ENCODE measurements around the gene RASL10B.

The RASL10B gene

GRCh38 chr17:35723735-35724134 is 7.7 kb upstream of the RASL10B start:
- DNase-seq = no peak

- no peak for DNase-seq
Measured at GRCh38 chr17:35725058-35725457, 6.4 kb upstream of the RASL10B start.

DNA sequence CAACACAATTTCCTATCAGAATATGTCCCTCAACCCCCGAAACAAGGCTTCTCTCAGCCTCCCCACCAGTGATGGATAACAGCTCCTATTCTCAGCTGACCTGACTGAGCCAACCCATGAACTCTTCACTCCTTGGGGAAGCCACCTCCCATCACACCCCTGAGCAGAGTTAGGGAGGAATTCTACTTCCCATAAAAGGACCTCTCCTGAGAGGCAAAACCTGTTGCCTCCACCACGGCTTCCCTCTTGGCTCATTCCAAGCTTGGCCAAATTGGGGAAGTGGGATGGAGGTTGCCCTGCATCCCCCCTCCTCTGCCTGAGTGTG is 5.7 kb upstream of the RASL10B start:
- no peak for DNase-seq

GRCh38 chr17:35726127-35726952 is 5.1 kb upstream of the RASL10B start:
- DNase-seq = no peak

- DNase-seq = no peak
Measured at GRCh38 chr17:35726953-35727460, 4.4 kb upstream of the RASL10B start.

DNA sequence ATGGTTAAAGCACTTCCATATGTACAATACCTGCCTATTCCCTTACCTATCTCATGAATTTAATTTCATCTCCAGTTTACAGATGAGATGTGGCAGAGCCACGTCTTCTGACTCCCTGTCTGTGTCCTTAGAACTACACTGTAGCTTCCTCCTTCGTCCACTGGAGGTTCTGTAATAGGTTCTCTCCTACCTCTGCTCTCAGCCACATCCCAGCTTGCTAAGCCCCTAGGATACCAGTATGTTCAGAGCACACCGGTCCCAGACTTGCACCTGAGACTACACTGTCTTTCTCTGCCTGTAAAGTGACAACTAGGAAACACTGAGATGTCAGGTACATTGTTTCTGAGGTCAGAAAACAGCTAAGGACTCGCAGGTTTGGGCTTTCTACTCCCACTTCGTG is 3.8 kb upstream of the RASL10B start:
- DNase-seq = no peak

GRCh38 chr17:35728551-35728950 is 2.9 kb upstream of the RASL10B start:
- DNase-seq = no peak

GRCh38 chr17:35729405-35729833 is 2.0 kb upstream of the RASL10B start:
- no peak for DNase-seq

DNA sequence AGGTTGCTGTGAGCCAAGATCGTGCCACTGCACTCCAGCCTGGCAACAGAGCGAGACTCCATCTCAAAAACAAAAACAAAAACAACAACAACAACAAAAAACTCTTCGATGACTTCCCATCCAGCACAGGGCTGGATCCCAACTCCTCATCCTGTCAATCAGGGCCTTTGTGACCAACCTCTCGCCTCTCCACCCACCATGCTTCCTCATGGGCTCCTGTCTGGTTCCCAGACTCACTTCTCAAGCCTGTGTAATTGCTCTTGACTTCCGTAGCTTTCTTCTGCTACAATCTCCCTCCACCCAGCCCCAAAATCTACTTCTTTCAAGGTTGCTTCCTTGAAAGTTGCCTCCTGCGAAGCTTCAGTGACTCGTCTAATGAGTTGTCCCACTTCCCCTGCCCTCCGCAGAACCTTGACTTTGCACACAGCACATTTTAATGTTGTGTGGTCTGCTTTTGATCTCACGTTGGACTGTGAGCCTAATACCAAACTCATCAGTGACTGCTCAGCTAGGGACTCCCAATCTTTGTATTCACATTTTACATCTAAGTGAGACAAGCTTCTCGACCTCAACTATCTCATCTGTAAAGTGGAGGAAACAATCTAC is 936 bp upstream of the RASL10B start:
- DNase-seq = no peak

GRCh38 chr17:35731917-35732805 is 722 bp downstream of the RASL10B start:
- no peak for DNase-seq

GRCh38 chr17:35732806-35733136 is 1.3 kb downstream of the RASL10B start:
- no peak for DNase-seq

DNA sequence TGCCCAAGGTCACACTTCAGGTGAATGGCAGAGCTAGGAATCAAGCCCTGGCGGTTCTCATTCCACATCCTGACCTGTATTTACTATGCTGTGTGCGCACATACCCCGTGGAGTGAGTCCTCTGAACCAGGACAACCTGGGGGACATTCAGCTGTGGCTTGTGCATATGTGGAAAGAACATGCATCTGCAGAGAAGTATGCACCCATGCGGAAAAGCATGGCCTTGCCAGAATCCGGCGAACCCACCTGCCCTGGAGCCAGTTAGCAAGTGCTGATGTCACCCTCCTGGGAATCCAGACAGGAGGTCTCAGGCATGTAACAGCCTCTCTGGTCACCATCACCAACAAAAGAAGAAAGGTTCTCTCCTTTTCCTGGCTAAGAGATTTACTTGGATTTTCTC is 1.9 kb downstream of the RASL10B start:
- no peak for DNase-seq

DNA sequence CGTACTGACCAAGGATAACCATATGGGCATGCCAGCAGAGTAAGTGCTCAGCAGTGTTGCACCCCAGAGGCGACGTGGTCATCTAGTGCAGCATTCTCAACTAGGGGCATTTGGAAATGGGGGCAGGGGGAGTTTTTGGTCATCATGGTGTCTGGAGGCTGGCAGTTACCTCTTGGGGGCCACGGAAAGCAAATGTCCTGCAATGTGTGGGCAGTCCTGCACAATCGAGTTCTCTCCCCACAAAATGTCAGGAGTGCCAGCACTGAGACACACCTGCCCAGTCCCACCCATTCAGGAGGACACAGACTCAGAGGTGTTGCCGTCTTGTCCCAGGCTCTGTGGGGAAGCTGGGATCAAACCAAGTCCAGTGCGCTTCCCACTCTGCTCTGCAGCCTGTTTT is 3.0 kb downstream of the RASL10B start:
- DNase-seq = no peak

DNA sequence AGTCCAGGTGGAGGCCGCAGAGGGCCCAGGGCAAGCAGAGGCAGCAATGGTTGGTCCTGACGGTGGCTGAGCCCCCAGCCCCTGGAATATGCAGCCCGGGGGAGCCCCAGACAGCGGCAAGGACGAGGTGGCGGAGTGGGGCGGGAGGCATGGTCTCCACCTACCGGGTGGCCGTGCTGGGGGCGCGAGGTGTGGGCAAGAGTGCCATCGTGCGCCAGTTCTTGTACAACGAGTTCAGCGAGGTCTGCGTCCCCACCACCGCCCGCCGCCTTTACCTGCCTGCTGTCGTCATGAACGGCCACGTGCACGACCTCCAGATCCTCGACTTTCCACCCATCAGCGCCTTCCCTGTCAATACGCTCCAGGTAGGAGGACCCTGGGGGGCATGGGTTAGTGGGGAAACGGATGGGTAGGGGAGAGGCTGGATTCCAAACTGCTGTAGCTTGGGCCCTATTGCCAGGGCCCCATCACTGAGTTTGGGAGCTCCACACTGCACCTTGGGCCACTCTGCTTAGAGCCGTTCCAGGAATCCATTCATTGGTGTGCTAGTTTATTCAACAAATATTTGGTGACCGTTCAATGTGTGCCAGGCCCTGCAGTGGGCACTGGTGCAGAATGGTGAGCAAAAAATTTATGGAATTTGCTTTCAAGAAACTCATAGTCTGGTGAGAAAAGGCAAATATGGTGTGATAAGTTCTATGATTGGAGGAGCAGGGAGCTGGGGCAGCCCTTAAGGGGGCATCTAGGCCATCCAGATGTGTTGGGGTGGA is 3.8 kb downstream of the RASL10B start:
- no peak for DNase-seq

DNA sequence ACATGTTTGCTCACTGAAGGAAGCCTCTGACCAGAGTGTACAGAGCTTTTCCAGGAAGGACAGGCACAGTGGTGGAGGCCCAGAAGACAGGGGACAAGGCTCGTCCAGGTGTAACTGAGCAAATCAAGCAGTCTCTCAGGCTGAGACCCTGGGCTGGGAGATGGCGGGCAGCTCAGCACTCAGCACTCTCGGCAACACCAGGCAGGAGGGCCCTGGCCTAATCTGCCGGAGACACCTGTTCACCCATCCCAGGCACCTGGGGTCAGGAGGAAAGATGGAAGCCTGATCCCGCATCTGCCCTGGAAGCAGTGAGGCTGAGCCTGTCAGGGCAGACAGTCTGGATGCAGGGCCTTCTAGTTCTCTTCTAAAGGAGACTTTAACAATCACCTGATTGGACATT is 4.8 kb downstream of the RASL10B start:
- no peak for DNase-seq

GRCh38 chr17:35738519-35739133 is 7.2 kb downstream of the RASL10B start:
- no peak for DNase-seq

DNA sequence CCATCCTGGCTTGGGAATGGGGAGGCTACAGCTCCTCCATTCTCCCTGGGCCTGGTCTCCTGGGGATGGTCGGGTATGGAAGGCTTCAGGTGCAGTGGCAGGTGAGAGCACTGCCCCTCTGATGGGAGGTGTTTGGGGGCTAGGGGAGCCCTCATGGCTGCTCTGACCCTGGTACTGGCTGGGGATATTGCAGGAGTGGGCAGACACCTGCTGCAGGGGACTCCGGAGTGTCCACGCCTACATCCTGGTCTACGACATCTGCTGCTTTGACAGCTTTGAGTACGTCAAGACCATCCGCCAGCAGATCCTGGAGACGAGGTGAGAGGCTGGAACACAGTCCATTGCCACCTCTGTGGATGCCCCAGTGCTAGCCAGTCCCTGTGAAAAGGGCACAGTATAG is 8.8 kb downstream of the RASL10B start:
- DNase-seq = no peak

DNA sequence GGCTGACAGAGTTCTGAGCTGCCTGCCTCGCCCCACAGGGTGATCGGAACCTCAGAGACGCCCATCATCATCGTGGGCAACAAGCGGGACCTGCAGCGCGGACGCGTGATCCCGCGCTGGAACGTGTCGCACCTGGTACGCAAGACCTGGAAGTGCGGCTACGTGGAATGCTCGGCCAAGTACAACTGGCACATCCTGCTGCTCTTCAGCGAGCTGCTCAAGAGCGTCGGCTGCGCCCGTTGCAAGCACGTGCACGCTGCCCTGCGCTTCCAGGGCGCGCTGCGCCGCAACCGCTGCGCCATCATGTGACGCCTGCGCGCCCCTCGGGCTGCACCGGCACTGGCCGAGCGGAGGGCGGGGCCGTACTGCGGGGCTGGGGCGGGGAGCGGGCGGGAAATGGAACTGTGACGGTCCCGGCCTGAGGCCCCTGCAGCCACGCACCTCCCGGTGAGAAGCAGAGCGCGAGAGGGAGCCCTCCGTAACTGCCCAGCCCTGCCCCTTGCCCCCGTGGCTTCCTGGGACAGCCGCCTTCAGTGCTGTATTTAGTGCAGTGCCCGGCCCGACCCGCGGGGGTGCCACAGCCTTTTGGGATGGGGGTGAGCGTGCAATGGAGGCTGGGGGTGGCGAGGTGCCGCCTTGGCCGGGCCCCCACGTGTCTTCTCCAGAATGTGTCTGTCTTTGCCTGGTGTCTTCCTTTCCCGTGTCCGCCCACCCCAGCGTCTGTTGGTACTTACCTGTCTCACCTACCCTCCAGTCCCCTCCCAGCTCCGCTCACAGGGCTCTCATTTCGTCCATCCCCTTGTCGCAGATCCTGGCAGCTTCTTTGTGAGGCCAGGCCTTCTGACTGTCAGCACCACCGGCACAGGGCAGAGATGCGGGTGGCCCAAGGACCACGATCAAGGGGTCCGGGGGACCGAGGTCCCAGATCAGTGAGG is 9.8 kb downstream of the RASL10B start:
- DNase-seq = no peak

DNA sequence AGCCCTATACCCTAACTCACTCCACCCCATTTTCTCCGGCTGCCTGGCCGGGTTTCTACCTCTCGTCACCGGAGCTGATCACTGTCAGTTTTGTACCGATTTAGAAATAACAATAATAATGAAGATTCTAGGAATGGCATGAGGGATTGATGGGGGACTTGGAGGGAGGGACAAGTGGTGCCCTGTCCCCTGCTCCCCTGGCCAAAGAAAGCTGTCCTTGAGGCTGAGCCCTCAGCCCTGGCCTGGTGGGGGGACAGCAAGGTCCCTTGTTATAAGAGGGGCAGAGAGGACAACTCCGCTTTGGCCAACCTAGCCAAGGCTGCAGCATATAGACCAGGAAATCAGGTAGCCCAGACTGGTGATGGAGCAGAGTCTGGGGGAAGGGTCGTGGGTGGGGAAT is 11.1 kb downstream of the RASL10B start:
- no peak for DNase-seq

DNA sequence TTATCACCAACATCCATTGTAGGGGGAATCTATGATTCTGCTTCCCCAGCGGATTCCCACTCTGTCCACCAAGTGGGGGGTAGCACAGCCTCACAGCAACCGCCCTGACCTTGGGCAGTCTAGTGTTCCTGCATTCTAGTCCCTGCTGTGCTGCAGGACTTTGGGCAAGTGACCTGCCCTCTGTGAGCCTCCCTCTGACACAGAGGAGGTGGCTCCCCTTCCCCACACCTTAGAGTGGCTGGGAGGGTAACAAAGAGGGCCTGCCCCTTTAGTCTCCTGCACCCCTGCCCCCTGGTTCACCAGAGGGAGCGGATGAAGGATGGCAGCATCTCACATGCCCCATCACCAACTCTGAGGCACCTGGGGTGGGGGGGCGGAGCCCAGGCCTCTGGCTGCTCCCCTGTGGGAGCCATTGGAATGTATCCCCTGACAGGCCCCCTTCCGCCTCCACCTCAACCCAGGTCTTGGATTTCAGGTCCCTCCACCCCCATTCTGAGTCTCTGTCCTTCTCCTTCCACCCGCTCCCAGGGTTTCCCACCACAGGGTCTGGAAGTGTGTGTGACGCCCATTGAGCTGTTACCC is 11.5 kb downstream of the RASL10B start:
- DNase-seq = no peak

Measured in GF-D8 (cell line).